K562 (cell line): ENCODE data around the gene F11R. TPM values are rescaled to one million over a fixed set of nuclear protein-coding genes. Genes with fewer than 3 reads are reported as not detected.

Experiments used
- ATAC-seq: fragments of 200-7000 bp; cut with Tn5 transposase; 3 replicates; pipeline ENCODE4 v1.9.1; 2020; ENCODE audit warnings: moderate library complexity
- BruUV-seq: library from RNA; stranded (reverse); fragments of 400-500 nt; replicated peaks from 2 replicates; lab custom pipeline; 2021; lab: Mats Ljungman, UMichigan
- CTCF ChIA-PET: fragments of 300-600 bp; formaldehyde crosslinking; extraction: SDS; loops from one replicate; lab custom pipeline; 2021; ENCODE audit warnings: low intra/inter-chr PET ratio; lab: Yijun Ruan, JAX
- POLR2A ChIA-PET: fragments of 300-600, 350-650 bp; sonication (Branson Sonifier 250); formaldehyde crosslinking; extraction: SDS; loops from one replicate; lab custom pipeline; 2021; ENCODE audit warnings: antibody characterized with exemption, inconsistent platforms; lab: Yijun Ruan, JAX
- DNase-seq, 4 experiments: peaks; one replicate each; pipeline versions ENCODE4 v3.0.0 to v3.0.0-alpha.2; 2011 to 2018; ENCODE audit warnings: low spot score in 3 of 4, mixed read lengths in 3 of 4; ENCODE audit errors: extremely low read depth in 1 of 4
- FAIRE-seq: peaks from 2 replicates; lab custom pipeline; 2011; peaks lifted over from hg19 to GRCh38; lab: Jason Lieb, UNC
- H2AFZ ChIP-seq: 2 replicates; pipeline ENCODE4 v1.6.0; 2011; ENCODE audit warnings: low read depth, low read length, control low read depth, inconsistent platforms
- H3K27ac ChIP-seq: fragments of 200-600 bp; 3 replicates; pipeline ENCODE4 v1.8.0; 2011; ENCODE audit warnings: low read depth, mild to moderate bottlenecking, control low read depth, inconsistent platforms, low read length, moderate library complexity, mixed read lengths; ENCODE audit errors: extremely low read depth
- H3K27me3 ChIP-seq, 2 experiments: fragments of 300-600 bp in 1 of 2; 2 replicates in 1 of 2; 3 replicates in 1 of 2; pipeline versions ENCODE4 v1.6.0 to v1.8.0; 2011; ENCODE audit warnings: inconsistent platforms in 2 of 2, low read length in 2 of 2, mild to moderate bottlenecking in 1 of 2, mixed read lengths in 1 of 2, moderate library complexity in 1 of 2; ENCODE audit not compliant: control insufficient read depth in 2 of 2, insufficient read depth in 2 of 2
- H3K36me3 ChIP-seq: fragments of 300-600 bp; 3 replicates; pipeline ENCODE4 v1.8.0; 2011; ENCODE audit warnings: mild to moderate bottlenecking, low read length, inconsistent platforms; ENCODE audit not compliant: control insufficient read depth, insufficient read depth
- H3K4me1 ChIP-seq, 2 experiments: fragments of 200-600 bp in 1 of 2; replicated peaks in 1 of 2; 2 replicates in 1 of 2; 3 replicates in 1 of 2; pipeline versions ENCODE4 v1.5.1 to v1.8.0; 2011; ENCODE audit warnings: inconsistent platforms in 2 of 2, low read length in 2 of 2, mild to moderate bottlenecking in 1 of 2, mixed read lengths in 1 of 2, moderate library complexity in 1 of 2; ENCODE audit not compliant: control insufficient read depth in 2 of 2, insufficient read depth in 2 of 2
- H3K4me2 ChIP-seq: 2 replicates; pipeline ENCODE4 v1.6.1; 2011; ENCODE audit warnings: low read length, control low read depth, inconsistent platforms, mixed read lengths; ENCODE audit not compliant: insufficient read depth
- H3K4me3 ChIP-seq: fragments of 200-600 bp; sonication (generic), shearing (Covaris generic); 2 replicates; pipeline ENCODE4 v1.5.1; 2016; ENCODE audit warnings: control low read depth, inconsistent platforms
- H3K79me2 ChIP-seq: fragments of 200-600 bp; 3 replicates; pipeline ENCODE4 v1.8.0; 2011; ENCODE audit warnings: low read length, inconsistent platforms; ENCODE audit not compliant: control insufficient read depth, insufficient read depth
- H3K9ac ChIP-seq, 2 experiments: 2 replicates each; pipeline versions ENCODE4 v1.6.0 to v1.6.1; 2011; ENCODE audit warnings: low read depth in 2 of 2, low read length in 2 of 2, control low read depth in 1 of 2, inconsistent platforms in 1 of 2, mild to moderate bottlenecking in 1 of 2, mixed read lengths in 1 of 2; ENCODE audit not compliant: insufficient read depth in 1 of 2
- H3K9me1 ChIP-seq: one replicate; pipeline ENCODE4 v1.6.0; 2011; ENCODE audit warnings: inconsistent platforms, mild to moderate bottlenecking, low read length, moderate library complexity; ENCODE audit not compliant: control insufficient read depth, insufficient read depth
- H3K9me3 ChIP-seq: replicated peaks from 2 replicates; pipeline ENCODE4 v1.5.1; 2011; ENCODE audit warnings: low read depth, low read length, inconsistent platforms; ENCODE audit not compliant: control insufficient read depth, insufficient read depth
- H4K20me1 ChIP-seq: replicated peaks from 2 replicates; pipeline ENCODE4 v1.6.1; 2011; ENCODE audit warnings: low read length, inconsistent platforms, mixed read lengths; ENCODE audit not compliant: control insufficient read depth, insufficient read depth
- CC2D1A ChIP-seq: fragments of 450-650 bp; IDR thresholded peaks from 2 replicates; pipeline ENCODE4 v1.6.1; 2017; ENCODE audit warnings: mild to moderate bottlenecking
- CTCF ChIP-seq, 3 experiments: IDR thresholded peaks in 2 of 3; conservative IDR thresholded peaks in 1 of 3; 2 replicates each; pipeline ENCODE4 v1.5.1; 2011 to 2012; ENCODE audit warnings: low read length in 3 of 3, mild to moderate bottlenecking in 3 of 3, control low read depth in 2 of 3, improper control_type of control experiment in 1 of 3, inconsistent platforms in 1 of 3, low read depth in 1 of 3, mixed read lengths in 1 of 3, moderate library complexity in 1 of 3; ENCODE audit not compliant: insufficient read depth in 2 of 3
- E2F3 ChIP-seq: fragments of 250-450 bp; sonication (Bioruptor Pico); IDR thresholded peaks from 2 replicates; pipeline ENCODE4 v1.4.0; 2020; ENCODE audit warnings: mild to moderate bottlenecking
- EGR1 ChIP-seq: fragments of 450-650 bp; conservative IDR thresholded peaks from 2 replicates; pipeline ENCODE4 v1.6.1; 2017; ENCODE audit warnings: mild to moderate bottlenecking
- EHMT2 ChIP-seq: fragments of 450-650 bp; IDR thresholded peaks from 2 replicates; pipeline ENCODE4 v1.6.1; 2018; ENCODE audit warnings: antibody characterized with exemption
- EP300 ChIP-seq: IDR thresholded peaks from 2 replicates; pipeline ENCODE4 v1.6.1; 2012; ENCODE audit warnings: low read length, improper control_type of control experiment
- KAT8 ChIP-seq: fragments of 450-650 bp; IDR thresholded peaks from 2 replicates; pipeline ENCODE4 v1.6.1; 2016; ENCODE audit warnings: low read depth, mild to moderate bottlenecking
- KDM5B ChIP-seq: fragments of 200-600 bp; sonication (generic); IDR thresholded peaks from 2 replicates; pipeline ENCODE4 v1.6.1; 2012; ENCODE audit warnings: low read depth, mild to moderate bottlenecking, moderate library complexity, low read length, control low read depth, inconsistent platforms; ENCODE audit not compliant: insufficient replicate concordance
- POLR3A ChIP-seq: IDR thresholded peaks from 2 replicates; pipeline ENCODE4 v1.6.1; 2011; ENCODE audit warnings: borderline replicate concordance, mild to moderate bottlenecking, moderate library complexity; ENCODE audit not compliant: insufficient read length, insufficient read depth; ENCODE audit errors: extremely low read depth
- RAD21 ChIP-seq, 2 experiments: fragments of 250-450 bp in 1 of 2; fragments of 450-650 bp in 1 of 2; sonication (Bioruptor Pico) in 1 of 2; formaldehyde crosslinking in 1 of 2; IDR thresholded peaks in 1 of 2; conservative IDR thresholded peaks in 1 of 2; 2 replicates each; pipeline versions ENCODE4 v1.4.0 to v1.8.0; 2020 to 2022; ENCODE audit warnings: mild to moderate bottlenecking in 2 of 2, moderate library complexity in 1 of 2
- SMARCA5 ChIP-seq: fragments of 450-650 bp; IDR thresholded peaks from 2 replicates; pipeline ENCODE4 v1.6.1; 2016
- ZNF347 ChIP-seq: fragments of 450-650 bp; formaldehyde crosslinking; IDR thresholded peaks from 2 replicates; pipeline ENCODE4 v1.4.0; 2020; ENCODE audit warnings: low read depth, mild to moderate bottlenecking, moderate library complexity
- ZNF644 ChIP-seq: fragments of 200-800 bp; sonication (Bioruptor generic); IDR thresholded peaks from 2 replicates; pipeline ENCODE4 v1.6.1; 2016; ENCODE audit warnings: low read depth, missing genetic modification characterization, missing compliant biosample characterization
- ZNF785 ChIP-seq: fragments of 250-450 bp; sonication (Bioruptor Pico); IDR thresholded peaks from 2 replicates; pipeline ENCODE4 v1.4.0; 2020; ENCODE audit warnings: mild to moderate bottlenecking
- WGBS: fragments of 100-300 bp; shearing (Covaris generic); methylation state at CpG from one replicate; pipeline ENCODE4 v1.1.6; 2016; ENCODE audit warnings: low coverage, mixed read lengths; ENCODE audit not compliant: insufficient coverage; ENCODE audit errors: missing lambda C conversion rate; 5-methylcytosine and 5-hydroxymethylcytosine counted together
- in situ Hi-C: fragments of 300-500 bp; cut with MboI; formaldehyde crosslinking; loops from 4 replicates; pipeline ENCODE4 v1.15.0; 2018; ENCODE audit warnings: inconsistent platforms, mixed read lengths
- intact Hi-C: fragments of 100-400 bp; cut with micrococcal nuclease; formaldehyde crosslinking; loops from 2 replicates; pipeline ENCODE4 v1.14.2; 2022
- polyA plus RNA-seq, 8 experiments: library from polyadenylated mRNA; depleted of rRNA in 4 of 8; stranded (reverse) in 5 of 8; unstranded in 3 of 8; fragments of >200 nt; fragmentation: Nextera tagmentation in 2 of 8; fragmentation: Illumina TruSeq in 1 of 8; extraction: Ambion mirVana in 2 of 8; extraction: Trizol in 1 of 8; gene quantifications; 2 replicates each; pipeline versions ENCODE4 v1.2.1 to v1.2.3, GENCODE V29; 2011 to 2014; ENCODE audit warnings: inconsistent platforms in 1 of 8, missing spikeins in 1 of 8
- total RNA-seq, 7 experiments: library from RNA; depleted of rRNA in 6 of 7; stranded (reverse); fragments of >200 nt in 6 of 7; fragmentation: Illumina TruSeq in 2 of 7; extraction: Trizol in 2 of 7; gene quantifications; 2 replicates each; pipeline versions ENCODE4 v1.2.1 to v1.2.3, GENCODE V29; 2011 to 2021; ENCODE audit warnings: low replicate concordance in 1 of 7

The F11R gene
- total and polyA plus RNA-seq, 9 of the 15 experiments (the other 6 are each of a cell fraction or from before 2014, with no cell fraction given) = 27.4 to 187 (median 52.5) TPM

DNA sequence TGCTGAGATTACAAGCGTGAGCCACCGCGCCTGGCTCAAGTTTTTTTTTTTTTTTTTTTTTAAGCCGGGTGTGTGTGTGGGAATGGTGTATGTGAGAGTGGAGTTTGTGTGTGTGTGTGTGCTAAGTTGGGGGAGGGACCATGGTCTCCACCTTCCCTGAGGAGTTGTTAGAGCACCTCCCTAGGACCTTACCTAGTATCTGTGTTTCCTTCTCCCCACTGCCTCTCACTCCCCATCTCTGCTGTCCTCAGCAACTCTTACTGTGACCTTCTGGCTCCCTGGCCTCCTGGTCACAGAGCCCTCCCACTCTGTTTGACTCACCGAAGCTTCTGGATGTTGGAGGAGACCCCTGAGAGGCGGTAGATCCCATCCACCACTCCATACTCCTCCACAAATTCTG, 38.3 kb upstream of the F11R start:
- H3K79me2 ChIP-seq = no peaks in the 10 kb centered on the region
- BruUV-seq = no TSS peak
- DNase-seq = no peak

GRCh38 chr1:161054805-161055204, 33.9 kb upstream of the F11R start:
- no peak overlapping the region for H3K4me3 ChIP-seq
- DNase-seq (peak in 1 of 4 experiments; percentile 16), FAIRE-seq (no peak), ATAC-seq (peak; percentile 36; the same call in 2 of the 3 replicates)
- no peaks in the 10 kb centered on the region for H3K9me1 ChIP-seq
- H3K4me2 ChIP-seq = no peak overlapping the region
- H3K9ac ChIP-seq = peak overlapping the region in 1 of 2 experiments; percentile 17; a peak in 1 of 4 replicates
- no peaks in the 10 kb centered on the region for H3K36me3 ChIP-seq
- in situ Hi-C loops = no loop called here
- TF ChIP-seq ZNF785 (CRISPR knock-in tag) (no peak), E2F3 (CRISPR knock-in tag) (no peak), CC2D1A (no peak), ZNF347 (CRISPR knock-in tag) (no peak), KDM5B (no peak), EP300 (no peak), RAD21 (CRISPR knock-in tag; conservative IDR thresholded peaks at IDR 0.05 in 1 of 2, IDR thresholded peaks at IDR 0.05 in 1 of 2) (peak in 1 of 2 experiments; percentile 21; a peak in 1 of 4 replicates), KAT8 (no peak), CTCF (IDR thresholded peaks at IDR 0.05 in 2 of 3, conservative IDR thresholded peaks at IDR 0.05 in 1 of 3; ENCODE audit: insufficient read depth in 2 of 3, low read depth in 1 of 3, low read length in 3 of 3) (peak in 2 of 3 experiments; percentile 6 to 25; a peak in 1 of 6 replicates)
- H3K9me3 ChIP-seq = no peaks in the 10 kb centered on the region
- intact Hi-C loops = no loop called here
- no peaks in the 10 kb centered on the region for H3K79me2 ChIP-seq
- no peak overlapping the region for H3K27ac ChIP-seq
- ChIA-PET POLR2A (interaction anchor here (0.6 to 2.6 kb wide), 3 partner anchors 9 to 756 kb away, joined by 3 to 13 read pairs (median 3); partner anchors contain the start of gene USF1), CTCF (no interaction called here)
- no TSS peak for BruUV-seq
- 39% methylated on average over 7 of the region's 7 CpGs for WGBS
- no peaks in the 10 kb centered on the region for H3K27me3 ChIP-seq
- no peak overlapping the region for H2AFZ ChIP-seq
- H3K4me1 ChIP-seq = peaks cover 3 to 5% of the 10 kb centered on the region in 2 experiments; a peak in 4 of 5 replicates
- H4K20me1 ChIP-seq = no peaks in the 10 kb centered on the region

More for the DNA sequence above, 38.3 kb upstream of the F11R start:
- ChIA-PET POLR2A (interaction anchor here (1.0 to 1.2 kb wide), 2 partner anchors 12 to 14 kb away, joined by 6 to 7 read pairs; partner anchors contain the start of gene USF1), CTCF (no interaction called here)
- no peaks in the 10 kb centered on the region for H3K9me3 ChIP-seq
- no peaks in the 10 kb centered on the region for H3K36me3 ChIP-seq
- peaks cover 0 to 3% of the 10 kb centered on the region in 2 experiments; a peak in 2 of 5 replicates for H3K4me1 ChIP-seq
- no peak overlapping the region for H3K27ac ChIP-seq
- no peaks in the 10 kb centered on the region for H3K9me1 ChIP-seq
- intact Hi-C loops = no loop called here
- peak overlapping the region in 1 of 2 experiments; percentile 50; a peak in 1 of 4 replicates for H3K9ac ChIP-seq
- H3K4me3 ChIP-seq = no peak overlapping the region
- WGBS = 14% methylated on average over 5 of the region's 6 CpGs
- H3K27me3 ChIP-seq = no peaks in the 10 kb centered on the region; a peak in 1 of 5 replicates
- in situ Hi-C loops = no loop called here
- H2AFZ ChIP-seq = peak overlapping the region; percentile 46
- H3K4me2 ChIP-seq = no peak overlapping the region
- H4K20me1 ChIP-seq = no peaks in the 10 kb centered on the region
- TF ChIP-seq POLR3A (no peak), SMARCA5 (0 out of 2 replicates have a peak, but pooled peaks have one; percentile 21), ZNF644 (tag) (no peak), EGR1 (peak; percentile 24; the same call in 1 of the 2 replicates), EHMT2 (0 out of 2 replicates have a peak, but pooled peaks have one; percentile 28)
- peak; percentile 78 for ATAC-seq
- FAIRE-seq = no peak
